ENCODE results near the gene UNC80.

DNA sequence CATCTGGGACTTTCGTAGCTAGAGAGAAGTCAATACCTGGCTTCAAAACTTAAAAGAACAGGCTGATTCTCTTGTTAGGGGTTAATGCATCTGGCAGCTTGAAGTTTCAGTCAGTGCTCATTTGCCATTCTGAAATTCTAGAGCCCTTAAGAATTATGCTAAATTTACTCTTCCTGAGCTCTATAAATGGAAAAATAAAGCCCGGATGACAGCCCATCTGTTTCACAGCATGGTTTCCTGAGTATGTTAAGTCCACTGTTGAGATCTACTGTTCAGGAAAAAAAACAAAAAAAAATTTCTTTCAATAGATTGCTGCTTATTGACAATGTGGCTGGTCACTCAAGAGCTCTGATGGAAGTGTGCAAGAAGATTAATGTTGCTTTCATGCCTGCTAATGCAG, 129.5 kb downstream of the UNC80 start:
- TF ChIP-seq EZH2 (IDR thresholded peaks at IDR 0.05; ENCODE audit: insufficient read depth, poor library complexity, severe bottlenecking) (no peak), EZH2phosphoT487 (IDR thresholded peaks at IDR 0.05; ENCODE audit: insufficient read depth, low read depth) (no peak)

All from GM23248 (cell line).